Progenitor cell of endocrine pancreas (in vitro differentiated cells): Measurements from ENCODE around the gene METTL8. TPM values are rescaled to one million over a fixed set of nuclear protein-coding genes. Genes with fewer than 3 reads are reported as not detected.

Experiments
- DNase-seq: peaks from one replicate; pipeline ENCODE4 v3.0.0; 2021; ENCODE audit warnings: low spot score; ENCODE audit not compliant: unreplicated experiment
- H3K27ac Mint-ChIP-seq: 2 replicates; pipeline ENCODE4 v1.8.0; 2021; ENCODE audit warnings: mild to moderate bottlenecking, moderate library complexity, mixed read lengths
- H3K27me3 Mint-ChIP-seq: 2 replicates; pipeline ENCODE4 v1.8.0; 2021; ENCODE audit warnings: mixed read lengths
- H3K36me3 Mint-ChIP-seq: 2 replicates; pipeline ENCODE4 v1.8.0; 2022; ENCODE audit warnings: mixed read lengths; ENCODE audit not compliant: insufficient read depth
- H3K4me1 Mint-ChIP-seq: 2 replicates; pipeline ENCODE4 v1.8.0; 2021; ENCODE audit warnings: low read depth, mixed read lengths
- H3K4me3 Mint-ChIP-seq: 2 replicates; pipeline ENCODE4 v1.8.0; 2021; ENCODE audit warnings: low read depth, mild to moderate bottlenecking, moderate library complexity, mixed read lengths
- H3K9me3 Mint-ChIP-seq: 2 replicates; pipeline ENCODE4 v1.8.0; 2021; ENCODE audit warnings: low read depth, mixed read lengths
- total RNA-seq: library from RNA; stranded (reverse); gene quantifications from 2 replicates; pipeline ENCODE4 v1.2.1, GENCODE V29; 2021
- TF ChIP-seq, protein P1 (sequence below): fragments of 200-600 bp; sonication (generic); IDR thresholded peaks from one replicate; pipeline ENCODE4 v1.5.0; 2021; ENCODE audit warnings: antibody characterized with exemption, mild to moderate bottlenecking; ENCODE audit not compliant: unreplicated experiment

Gene METTL8
- total RNA-seq, 1 donor from 2014 or later, result 26.9 TPM

DNA sequence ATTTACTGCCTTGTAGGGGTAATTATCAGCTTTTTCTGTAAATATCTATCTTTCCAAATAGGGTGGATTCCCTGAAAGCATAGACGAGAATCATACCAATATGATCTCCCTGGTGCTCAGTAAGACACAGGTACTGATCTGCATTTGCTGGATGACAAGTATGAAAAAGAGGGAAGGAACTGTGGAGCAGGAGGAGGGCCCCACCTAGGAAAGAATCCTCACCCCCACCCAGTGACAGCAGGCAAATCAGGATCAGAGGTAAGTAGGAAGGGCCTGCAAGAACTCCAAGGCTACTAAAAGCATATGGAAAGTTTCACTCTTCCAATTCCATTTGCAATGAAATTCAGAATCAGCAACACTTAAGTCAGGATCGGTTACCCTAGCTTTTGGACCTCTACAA is 42.3 kb downstream of the METTL8 start:
- Mint-ChIP-seq H3K4me3 (no peak overlapping the region), H3K27ac (no peak overlapping the region), H3K9me3 (peaks cover 3% of the 10 kb centered on the region), H3K27me3 (no peaks in the 10 kb centered on the region), H3K36me3 (no peaks in the 10 kb centered on the region), H3K4me1 (no peaks in the 10 kb centered on the region)
- TF ChIP-seq, protein P1, sequence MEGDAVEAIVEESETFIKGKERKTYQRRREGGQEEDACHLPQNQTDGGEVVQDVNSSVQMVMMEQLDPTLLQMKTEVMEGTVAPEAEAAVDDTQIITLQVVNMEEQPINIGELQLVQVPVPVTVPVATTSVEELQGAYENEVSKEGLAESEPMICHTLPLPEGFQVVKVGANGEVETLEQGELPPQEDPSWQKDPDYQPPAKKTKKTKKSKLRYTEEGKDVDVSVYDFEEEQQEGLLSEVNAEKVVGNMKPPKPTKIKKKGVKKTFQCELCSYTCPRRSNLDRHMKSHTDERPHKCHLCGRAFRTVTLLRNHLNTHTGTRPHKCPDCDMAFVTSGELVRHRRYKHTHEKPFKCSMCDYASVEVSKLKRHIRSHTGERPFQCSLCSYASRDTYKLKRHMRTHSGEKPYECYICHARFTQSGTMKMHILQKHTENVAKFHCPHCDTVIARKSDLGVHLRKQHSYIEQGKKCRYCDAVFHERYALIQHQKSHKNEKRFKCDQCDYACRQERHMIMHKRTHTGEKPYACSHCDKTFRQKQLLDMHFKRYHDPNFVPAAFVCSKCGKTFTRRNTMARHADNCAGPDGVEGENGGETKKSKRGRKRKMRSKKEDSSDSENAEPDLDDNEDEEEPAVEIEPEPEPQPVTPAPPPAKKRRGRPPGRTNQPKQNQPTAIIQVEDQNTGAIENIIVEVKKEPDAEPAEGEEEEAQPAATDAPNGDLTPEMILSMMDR, result no peak
- no peak for DNase-seq

DNA sequence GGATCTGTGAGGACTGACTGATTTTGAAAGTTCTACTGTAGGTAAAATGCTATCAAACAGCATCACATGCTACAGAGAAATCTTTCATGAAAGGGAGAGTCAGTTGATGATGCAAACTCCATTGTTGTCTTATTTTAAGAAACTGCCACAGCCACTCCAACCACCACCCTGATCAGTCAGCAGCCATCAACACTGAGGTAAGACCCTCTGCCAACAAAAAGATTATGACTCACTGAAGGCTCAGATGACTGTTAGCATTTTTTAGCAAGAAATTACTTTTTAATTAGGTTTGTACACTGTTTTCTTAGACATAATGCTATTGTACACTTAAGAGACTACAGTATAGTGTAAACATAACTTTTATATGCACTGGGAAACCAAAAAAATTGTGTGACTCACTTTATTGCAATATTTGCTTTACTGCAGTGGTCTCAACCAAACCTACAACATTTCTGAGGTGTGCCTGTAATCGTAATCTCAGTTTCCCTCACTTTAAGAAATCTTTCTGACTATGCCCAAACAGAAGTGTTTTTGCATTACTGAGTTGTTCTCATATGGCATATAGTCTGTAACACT is 42.8 kb downstream of the METTL8 start:
- Mint-ChIP-seq H3K4me3 (no peak overlapping the region), H3K27ac (no peak overlapping the region), H3K36me3 (no peaks in the 10 kb centered on the region), H3K9me3 (peaks cover 3% of the 10 kb centered on the region), H3K4me1 (no peaks in the 10 kb centered on the region), H3K27me3 (no peaks in the 10 kb centered on the region)
- TF ChIP-seq, protein P1, result no peak
- DNase-seq, result no peak

DNA sequence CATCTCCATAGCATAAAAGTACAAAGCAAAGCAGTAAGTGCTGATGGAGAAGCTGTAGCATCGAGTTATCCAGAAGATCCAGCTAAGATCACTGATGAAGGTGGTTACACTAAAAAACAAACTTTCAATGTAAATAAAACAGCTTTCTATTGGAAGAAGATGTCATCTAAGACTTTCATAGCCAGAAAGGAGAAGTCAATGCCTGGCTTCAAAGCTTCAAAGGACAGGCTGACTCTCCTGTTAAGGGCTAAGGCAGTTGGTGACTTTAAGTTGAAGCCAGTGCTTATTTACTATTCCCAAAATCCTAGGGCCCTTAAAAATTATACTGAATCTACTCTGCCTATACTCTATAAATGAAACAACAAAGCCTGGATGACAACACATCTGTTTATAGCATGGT is 44.0 kb downstream of the METTL8 start:
- no peak overlapping the region for H3K4me3 Mint-ChIP-seq
- no peak for DNase-seq
- no peak overlapping the region for H3K27ac Mint-ChIP-seq
- no peaks in the 10 kb centered on the region for H3K9me3 Mint-ChIP-seq
- no peaks in the 10 kb centered on the region for H3K36me3 Mint-ChIP-seq
- peaks cover 1% of the 10 kb centered on the region for H3K4me1 Mint-ChIP-seq
- TF ChIP-seq, protein P1, result no peak
- H3K27me3 Mint-ChIP-seq, result no peaks in the 10 kb centered on the region

DNA sequence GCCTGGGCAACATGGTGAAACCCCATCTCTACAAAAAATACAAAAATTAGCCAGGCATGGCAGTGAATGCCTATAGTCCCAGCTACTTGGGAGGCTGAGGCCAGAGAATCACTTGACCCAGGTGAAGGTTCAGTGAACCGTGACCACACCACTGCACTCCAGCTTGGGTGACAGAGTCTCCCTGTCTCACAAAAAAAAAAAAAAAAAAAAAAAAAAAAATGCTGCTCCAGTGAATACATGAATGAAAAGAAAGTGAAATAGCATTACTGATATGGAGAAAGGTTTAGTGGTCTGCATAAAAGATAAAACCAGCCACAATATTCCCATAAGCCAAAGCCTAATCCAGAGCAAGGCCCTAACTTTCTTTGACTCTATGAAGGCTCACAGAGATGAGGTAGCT is 44.5 kb downstream of the METTL8 start:
- H3K9me3 Mint-ChIP-seq, result no peaks in the 10 kb centered on the region
- H3K27me3 Mint-ChIP-seq, result no peaks in the 10 kb centered on the region
- no peak overlapping the region for H3K27ac Mint-ChIP-seq
- no peaks in the 10 kb centered on the region for H3K36me3 Mint-ChIP-seq
- no peak overlapping the region for H3K4me3 Mint-ChIP-seq
- DNase-seq, result no peak
- H3K4me1 Mint-ChIP-seq, result peaks cover 1% of the 10 kb centered on the region
- TF ChIP-seq, protein P1, result no peak

DNA sequence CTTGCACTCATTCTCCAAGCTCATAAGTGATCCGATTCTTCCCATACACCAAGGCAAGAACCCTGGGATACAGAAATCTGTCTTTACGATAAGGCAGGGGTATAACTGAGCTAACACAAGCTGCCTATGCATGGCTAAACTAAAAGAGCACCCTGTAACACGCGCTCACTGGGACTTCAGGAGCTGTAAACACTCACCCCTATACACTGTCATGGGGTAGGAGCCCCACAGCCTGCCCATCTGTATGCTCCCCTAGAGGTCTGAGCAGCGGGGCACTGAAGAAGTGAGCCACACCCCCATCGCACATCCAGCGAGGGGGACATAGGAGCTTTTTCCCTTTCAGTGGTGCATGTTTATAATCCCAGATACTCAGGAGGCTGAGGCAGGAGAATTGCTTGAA is 46.7 kb downstream of the METTL8 start:
- TF ChIP-seq, protein P1, result no peak
- Mint-ChIP-seq H3K9me3 (no peaks in the 10 kb centered on the region), H3K4me3 (no peak overlapping the region), H3K27me3 (no peaks in the 10 kb centered on the region), H3K36me3 (peaks cover 4% of the 10 kb centered on the region), H3K4me1 (peaks cover 1% of the 10 kb centered on the region), H3K27ac (no peak overlapping the region)
- no peak for DNase-seq
